OCI-LY7 (cell line): ENCODE results near the gene ARTN. TPM values are rescaled to one million over a fixed set of nuclear protein-coding genes. Genes with fewer than 3 reads are reported as not detected.
A peak's percentile ranks its signal among the peaks of the same experiment; 100 is the strongest.

Experiments used
- BruUV-seq: library from RNA; stranded (reverse); fragments of 400-500 nt; replicated peaks from 2 replicates; lab custom pipeline; 2021; lab: Mats Ljungman, UMichigan
- CTCF ChIA-PET: fragments of 300-600 bp; sonication (Branson Sonifier 250); formaldehyde crosslinking; loops from one replicate; lab custom pipeline; 2022; ENCODE audit warnings: antibody characterized with exemption; ENCODE audit not compliant: unreplicated experiment; lab: Charles Lee
- POLR2A ChIA-PET: fragments of 300-600 bp; sonication (Branson Sonifier 250); formaldehyde crosslinking; loops from one replicate; lab custom pipeline; 2022; ENCODE audit warnings: antibody characterized with exemption; lab: Charles Lee
- DNase-seq: peaks from one replicate; pipeline ENCODE4 v3.0.0-alpha.2; 2015; ENCODE audit warnings: low spot score
- H2AFZ ChIP-seq: fragments of 200-600 bp; sonication (generic), shearing (Covaris generic); 2 replicates; pipeline ENCODE4 v1.6.1; 2014; ENCODE audit warnings: mild to moderate bottlenecking, antibody characterized with exemption, low read length, moderate library complexity
- H3K27ac ChIP-seq: fragments of 200-600 bp; sonication (generic); 2 replicates; pipeline ENCODE4 v1.5.1; 2014; ENCODE audit warnings: mixed run types, low read depth, mild to moderate bottlenecking, moderate library complexity, low read length, inconsistent platforms; ENCODE audit not compliant: poor library complexity, severe bottlenecking
- H3K36me3 ChIP-seq: fragments of 200-600 bp; sonication (generic); 2 replicates; pipeline ENCODE4 v1.6.1; 2014; ENCODE audit warnings: mild to moderate bottlenecking, antibody characterized with exemption, low read length, moderate library complexity, mixed read lengths; ENCODE audit not compliant: insufficient read depth
- H3K4me1 ChIP-seq: fragments of 200-600 bp; sonication (generic); 2 replicates; pipeline ENCODE4 v1.5.1; 2014; ENCODE audit warnings: mild to moderate bottlenecking, low read length; ENCODE audit not compliant: insufficient read depth, poor library complexity, severe bottlenecking
- H3K4me2 ChIP-seq: fragments of 200-600 bp; sonication (generic); 2 replicates; pipeline ENCODE4 v1.6.1; 2014; ENCODE audit warnings: mild to moderate bottlenecking, low read length
- H3K4me3 ChIP-seq: fragments of 200-600 bp; sonication (generic); 2 replicates; pipeline ENCODE4 v1.5.1; 2014; ENCODE audit warnings: mild to moderate bottlenecking, low read depth, low read length; ENCODE audit not compliant: poor library complexity, severe bottlenecking
- H3K79me2 ChIP-seq: fragments of 200-600 bp; sonication (generic); 2 replicates; pipeline ENCODE4 v1.6.1; 2016; ENCODE audit warnings: low read depth, mild to moderate bottlenecking, low read length, moderate library complexity, mixed read lengths; ENCODE audit not compliant: insufficient read depth
- H3K9me2 ChIP-seq: fragments of 200-600 bp; sonication (generic); 2 replicates; pipeline ENCODE4 v1.6.1; 2016; ENCODE audit warnings: mild to moderate bottlenecking, low read length, mixed read lengths; ENCODE audit not compliant: insufficient read depth
- H3K9me3 ChIP-seq: fragments of 200-600 bp; sonication (generic); 2 replicates; pipeline ENCODE4 v1.6.1; 2014; ENCODE audit warnings: mild to moderate bottlenecking, mixed run types, low read length, mixed read lengths
- H4K20me1 ChIP-seq: fragments of 200-600 bp; sonication (generic); 2 replicates; pipeline ENCODE4 v1.6.1; 2014; ENCODE audit warnings: mild to moderate bottlenecking, antibody characterized with exemption, low read length, moderate library complexity, mixed read lengths; ENCODE audit not compliant: insufficient read depth
- EZH2phosphoT487 ChIP-seq: fragments of 200-600 bp; sonication (generic); IDR thresholded peaks from 2 replicates; pipeline ENCODE4 v1.6.1; 2018; ENCODE audit warnings: low read depth, borderline replicate concordance, mild to moderate bottlenecking, mixed run types, antibody characterized with exemption, low read length, moderate library complexity, mixed read lengths
- intact Hi-C: fragments of 100-400 bp; cut with micrococcal nuclease; formaldehyde crosslinking; loops from one replicate; pipeline ENCODE4 v1.10.0; 2022; ENCODE audit not compliant: unreplicated experiment
- total RNA-seq, 2 experiments: library from RNA; depleted of rRNA in 1 of 2; stranded (reverse); fragments of >200 nt in 1 of 2; shearing (Covaris generic) in 1 of 2; gene quantifications; 2 replicates each; pipeline ENCODE4 v1.2.3, GENCODE V29; 2014 to 2022
- TF ChIP-seq, protein P1 (sequence below): fragments of 200-600 bp; sonication (generic); conservative IDR thresholded peaks from 2 replicates; pipeline ENCODE4 v1.5.1; 2014; ENCODE audit warnings: mild to moderate bottlenecking, antibody characterized with exemption, low read length, moderate library complexity, mixed read lengths

Gene ARTN
- total RNA-seq, 2 experiments from 2014 or later = 0.44 to 1.2 TPM

DNA sequence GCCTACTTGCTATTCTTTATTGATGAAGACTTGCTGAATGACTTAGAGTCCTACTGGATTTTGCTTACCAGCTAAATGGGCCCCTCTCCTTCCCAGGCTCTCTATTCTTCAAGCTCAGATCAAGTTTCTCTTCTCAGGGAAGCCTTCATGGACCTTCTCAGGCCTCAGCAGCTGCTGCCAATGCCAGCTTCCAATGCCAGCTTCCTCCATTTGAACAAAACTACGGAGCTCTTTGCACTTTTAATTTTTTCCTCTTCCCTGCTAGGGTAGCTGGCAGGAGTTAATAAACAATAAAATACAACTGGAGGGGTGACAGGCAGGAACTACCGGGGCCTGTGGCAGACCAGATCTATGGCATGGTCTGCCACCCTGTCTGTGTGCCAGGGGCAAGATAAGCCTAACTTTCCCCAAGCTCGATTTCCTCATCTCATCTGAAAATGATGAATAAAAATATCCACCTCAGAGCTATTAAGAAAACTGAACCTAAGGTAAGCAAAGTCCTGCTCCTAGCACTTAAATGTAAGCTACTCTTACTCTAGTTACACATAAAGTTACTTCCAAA lies 12.2 kb downstream of the ARTN start:
- BruUV-seq = TSS peak; percentile 54
- H3K9me3 ChIP-seq = no peaks in the 10 kb centered on the region
- no peaks in the 10 kb centered on the region for H4K20me1 ChIP-seq
- DNase-seq = no peak
- TF ChIP-seq, protein P1, sequence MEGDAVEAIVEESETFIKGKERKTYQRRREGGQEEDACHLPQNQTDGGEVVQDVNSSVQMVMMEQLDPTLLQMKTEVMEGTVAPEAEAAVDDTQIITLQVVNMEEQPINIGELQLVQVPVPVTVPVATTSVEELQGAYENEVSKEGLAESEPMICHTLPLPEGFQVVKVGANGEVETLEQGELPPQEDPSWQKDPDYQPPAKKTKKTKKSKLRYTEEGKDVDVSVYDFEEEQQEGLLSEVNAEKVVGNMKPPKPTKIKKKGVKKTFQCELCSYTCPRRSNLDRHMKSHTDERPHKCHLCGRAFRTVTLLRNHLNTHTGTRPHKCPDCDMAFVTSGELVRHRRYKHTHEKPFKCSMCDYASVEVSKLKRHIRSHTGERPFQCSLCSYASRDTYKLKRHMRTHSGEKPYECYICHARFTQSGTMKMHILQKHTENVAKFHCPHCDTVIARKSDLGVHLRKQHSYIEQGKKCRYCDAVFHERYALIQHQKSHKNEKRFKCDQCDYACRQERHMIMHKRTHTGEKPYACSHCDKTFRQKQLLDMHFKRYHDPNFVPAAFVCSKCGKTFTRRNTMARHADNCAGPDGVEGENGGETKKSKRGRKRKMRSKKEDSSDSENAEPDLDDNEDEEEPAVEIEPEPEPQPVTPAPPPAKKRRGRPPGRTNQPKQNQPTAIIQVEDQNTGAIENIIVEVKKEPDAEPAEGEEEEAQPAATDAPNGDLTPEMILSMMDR = no peak
- TF ChIP-seq EZH2phosphoT487 = no peak
- no peaks in the 10 kb centered on the region for H3K9me2 ChIP-seq
- peak overlapping the region; percentile 8 for H3K27ac ChIP-seq
- peaks cover 3% of the 10 kb centered on the region; the same call in 1 of the 2 replicates for H3K79me2 ChIP-seq
- peak overlapping the region; percentile 76 for H3K4me3 ChIP-seq
- ChIA-PET POLR2A (interaction anchor here (0.5 to 1.2 kb wide), 9 partner anchors 25 to 780 kb away, joined by 3 to 4 read pairs (median 3); partner anchors contain the start of genes KDM4A and SLC6A9), CTCF (interaction anchor here (1.3 to 2.0 kb wide), 3 partner anchors 11 to 182 kb away, joined by 4 to 13 read pairs (median 4); no protein-coding TSS in a partner anchor)
- H2AFZ ChIP-seq = peak overlapping the region; percentile 88
- peak overlapping the region; percentile 91 for H3K4me2 ChIP-seq
- H3K36me3 ChIP-seq = peaks cover 18% of the 10 kb centered on the region; the same call in 1 of the 2 replicates
- H3K4me1 ChIP-seq = peaks cover 22% of the 10 kb centered on the region
- intact Hi-C loops = loop anchor here (1.0 kb wide), 2 partner anchors 29 to 85 kb away; partner anchors contain the start of gene ATP6V0B

DNA sequence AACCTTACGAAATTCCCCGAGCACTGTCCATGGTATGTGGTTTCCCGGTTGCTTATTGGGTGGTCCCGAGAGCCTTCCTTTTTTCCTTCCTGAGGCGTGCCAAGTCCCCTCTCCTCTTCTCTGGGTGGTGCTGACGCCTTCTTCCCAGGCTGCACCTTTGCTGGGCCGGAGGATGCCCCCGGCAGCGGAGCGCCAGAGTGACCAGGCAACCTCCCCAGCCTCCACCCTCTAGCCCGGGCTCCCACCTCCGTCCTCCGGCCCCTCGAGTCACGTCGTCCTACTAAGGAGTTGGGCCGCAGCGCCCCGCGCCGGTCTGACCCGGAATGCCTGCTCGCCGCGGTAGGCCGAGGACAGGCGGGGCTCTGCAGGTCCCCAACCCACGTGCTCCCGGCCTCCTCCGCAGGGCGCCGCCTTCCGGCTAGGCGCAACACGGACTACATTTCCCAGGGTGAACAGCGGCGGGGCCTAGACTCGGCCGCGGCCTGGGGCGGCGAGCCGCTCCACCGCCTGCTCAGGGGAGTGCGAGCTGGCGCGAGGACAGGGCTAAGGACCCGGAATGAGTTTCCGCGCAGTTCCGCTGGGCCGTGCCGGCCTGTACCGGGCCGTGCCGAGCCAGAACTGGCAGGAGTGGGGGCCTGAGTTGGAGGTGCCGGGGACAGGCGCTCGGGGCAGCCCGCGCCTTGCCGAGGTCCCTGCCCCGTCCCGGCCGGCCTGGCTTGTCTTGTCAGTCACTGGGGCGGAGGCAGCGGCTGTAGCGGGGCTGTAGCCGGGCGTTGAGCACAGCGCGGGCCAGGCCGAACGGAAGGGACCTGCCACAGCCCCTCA lies 12.8 kb downstream of the ARTN start, which contains the start of gene IPO13:
IPO13 (plus strand) TSS at position 715 of the 825 bp plus-strand sequence. CDS start 651 bp downstream, outside the sequence.
- Histone ChIP-seq H2AFZ (peak within 1 kb of the TSS; percentile 88), H3K9me2 (no peaks in the 10 kb centered on the region), H3K27ac (peak within 1 kb of the TSS; percentile 56), H3K4me3 (peak within 1 kb of the TSS; percentile 76), H3K79me2 (peaks cover 3% of the 10 kb centered on the region; the same call in 1 of the 2 replicates), H3K36me3 (peaks cover 18% of the 10 kb centered on the region; the same call in 1 of the 2 replicates), H3K4me1 (peaks cover 22% of the 10 kb centered on the region), H4K20me1 (no peaks in the 10 kb centered on the region), H3K9me3 (no peaks in the 10 kb centered on the region), H3K4me2 (peak within 1 kb of the TSS; percentile 91)
- no peak for TF ChIP-seq EZH2phosphoT487
- TF ChIP-seq, protein P1 = peak; percentile 84
- DNase-seq = peak; percentile 97
- POLR2A ChIA-PET = interaction anchor here (0.6 to 1.2 kb wide), 8 partner anchors 24 to 296 kb away, joined by 3 to 4 read pairs (median 3); partner anchors contain the start of genes KDM4A and SLC6A9
- no TSS peak for BruUV-seq
- CTCF ChIA-PET = interaction anchor here (1.3 to 2.0 kb wide), 3 partner anchors 12 to 183 kb away, joined by 4 to 13 read pairs (median 4); no protein-coding TSS in a partner anchor
- intact Hi-C loops = loop anchor here (1.0 kb wide), 2 partner anchors 28 to 84 kb away; partner anchors contain the start of gene ATP6V0B
